ENCODE results near the gene LGALS9.

Gene LGALS9

DNA sequence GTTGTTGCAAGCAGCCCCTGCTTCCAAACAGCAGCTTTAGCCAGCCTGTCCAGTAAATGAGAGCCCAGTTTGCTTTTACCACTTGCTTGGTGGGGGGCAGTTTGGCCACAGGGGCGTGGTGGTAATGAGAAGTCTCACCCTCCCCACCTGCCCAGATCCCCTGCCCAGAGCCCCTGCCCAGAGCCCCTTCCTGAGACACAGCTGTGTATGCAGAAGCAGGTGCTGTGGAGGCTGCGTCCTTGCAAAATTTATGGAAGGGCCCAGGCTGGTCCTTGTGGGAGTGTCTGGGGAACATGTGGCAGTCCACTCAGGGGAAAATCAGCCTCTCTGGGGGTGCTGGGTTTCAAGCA, 27.6 kb upstream of the LGALS9 start:
- Histone ChIP-seq H3K4me2 (ENCODE audit: low read length) (no peak overlapping the region), H3K9ac (ENCODE audit: low read length) (no peak overlapping the region), H3K27me3 (ENCODE audit: low read depth, low read length) (peaks cover 7% of the 10 kb centered on the region; the same call in 1 of the 2 replicates), H3K36me3 (replicated peaks; ENCODE audit: low read depth, low read length) (no peaks in the 10 kb centered on the region), H3K9me3 (ENCODE audit: insufficient read depth, low read length) (no peaks in the 10 kb centered on the region), H4K20me1 (ENCODE audit: insufficient read depth, low read length) (no peaks in the 10 kb centered on the region; the same call in 1 of the 2 replicates), H3K27ac (ENCODE audit: low read length) (no peak overlapping the region), H3K79me2 (ENCODE audit: low read length) (no peaks in the 10 kb centered on the region), H3K4me3 (ENCODE audit: low read length) (no peak overlapping the region), H2AFZ (ENCODE audit: low read depth, low read length) (no peak overlapping the region), H3K4me1 (ENCODE audit: low read length) (no peaks in the 10 kb centered on the region)
- TF ChIP-seq, protein P1, sequence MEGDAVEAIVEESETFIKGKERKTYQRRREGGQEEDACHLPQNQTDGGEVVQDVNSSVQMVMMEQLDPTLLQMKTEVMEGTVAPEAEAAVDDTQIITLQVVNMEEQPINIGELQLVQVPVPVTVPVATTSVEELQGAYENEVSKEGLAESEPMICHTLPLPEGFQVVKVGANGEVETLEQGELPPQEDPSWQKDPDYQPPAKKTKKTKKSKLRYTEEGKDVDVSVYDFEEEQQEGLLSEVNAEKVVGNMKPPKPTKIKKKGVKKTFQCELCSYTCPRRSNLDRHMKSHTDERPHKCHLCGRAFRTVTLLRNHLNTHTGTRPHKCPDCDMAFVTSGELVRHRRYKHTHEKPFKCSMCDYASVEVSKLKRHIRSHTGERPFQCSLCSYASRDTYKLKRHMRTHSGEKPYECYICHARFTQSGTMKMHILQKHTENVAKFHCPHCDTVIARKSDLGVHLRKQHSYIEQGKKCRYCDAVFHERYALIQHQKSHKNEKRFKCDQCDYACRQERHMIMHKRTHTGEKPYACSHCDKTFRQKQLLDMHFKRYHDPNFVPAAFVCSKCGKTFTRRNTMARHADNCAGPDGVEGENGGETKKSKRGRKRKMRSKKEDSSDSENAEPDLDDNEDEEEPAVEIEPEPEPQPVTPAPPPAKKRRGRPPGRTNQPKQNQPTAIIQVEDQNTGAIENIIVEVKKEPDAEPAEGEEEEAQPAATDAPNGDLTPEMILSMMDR (IDR thresholded peaks at IDR 0.05; ENCODE audit: low read depth, low read length), result no peak
- TF ChIP-seq EZH2phosphoT487 (IDR thresholded peaks at IDR 0.05; ENCODE audit: low read depth), result no peak

DNA sequence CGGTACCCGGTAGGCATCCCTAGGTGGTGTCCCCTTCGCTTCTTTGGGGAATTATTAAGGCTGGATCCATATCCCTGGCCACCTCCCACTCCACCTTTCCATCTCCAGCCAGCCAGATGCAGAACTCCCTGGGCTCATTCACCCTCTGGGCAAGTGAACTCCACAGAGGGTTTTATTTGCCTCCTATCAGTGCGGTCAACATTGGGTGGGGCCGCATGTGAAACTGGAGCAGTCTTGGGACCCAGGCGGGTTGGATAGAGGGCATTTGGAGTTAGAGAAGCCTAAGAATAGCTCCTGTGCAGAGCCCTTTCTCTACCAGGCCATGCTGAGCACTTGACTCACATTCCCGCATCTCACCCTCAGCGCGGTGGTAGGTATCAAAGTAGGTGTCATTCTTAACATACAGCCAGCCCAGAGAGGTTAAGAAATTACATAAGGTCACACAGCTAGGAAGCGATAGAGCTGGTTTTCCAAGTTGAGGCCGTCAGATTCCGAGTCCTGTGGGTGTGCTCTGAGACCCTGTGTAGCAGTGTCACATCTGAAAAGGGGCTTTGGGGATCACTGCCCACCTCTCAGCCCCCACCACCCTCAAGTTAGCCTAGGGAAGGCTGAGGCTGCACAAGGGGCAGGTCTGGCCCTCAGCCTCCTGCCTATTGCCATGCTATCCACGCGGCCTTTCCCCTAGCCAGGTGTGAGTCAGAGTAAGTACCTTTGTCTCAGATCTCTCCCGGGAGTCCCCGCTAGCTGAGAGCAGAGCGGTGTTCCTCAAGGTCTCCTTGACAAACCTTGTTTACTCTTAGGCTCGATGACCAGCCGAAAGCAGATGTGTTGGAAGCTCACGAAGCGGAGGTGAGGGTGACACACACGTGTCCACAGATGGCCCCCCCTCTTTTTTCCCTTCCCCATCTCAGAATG, 26.9 kb upstream of the LGALS9 start:
- Histone ChIP-seq H3K4me2 (ENCODE audit: low read length) (no peak overlapping the region), H3K36me3 (replicated peaks; ENCODE audit: low read depth, low read length) (no peaks in the 10 kb centered on the region)

DNA sequence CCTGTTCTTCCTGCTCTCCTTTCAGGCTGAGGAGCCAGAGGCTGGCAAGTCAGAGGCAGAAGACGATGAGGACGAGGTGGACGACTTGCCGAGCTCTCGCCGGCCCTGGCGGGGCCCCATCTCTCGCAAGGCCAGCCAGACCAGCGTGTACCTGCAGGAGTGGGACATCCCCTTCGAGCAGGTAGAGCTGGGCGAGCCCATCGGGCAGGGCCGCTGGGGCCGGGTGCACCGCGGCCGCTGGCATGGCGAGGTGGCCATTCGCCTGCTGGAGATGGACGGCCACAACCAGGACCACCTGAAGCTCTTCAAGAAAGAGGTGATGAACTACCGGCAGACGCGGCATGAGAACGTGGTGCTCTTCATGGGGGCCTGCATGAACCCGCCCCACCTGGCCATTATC, 25.6 kb upstream of the LGALS9 start:
- no peak for TF ChIP-seq EZH2phosphoT487 (IDR thresholded peaks at IDR 0.05; ENCODE audit: low read depth)
- TF ChIP-seq, protein P1 (IDR thresholded peaks at IDR 0.05; ENCODE audit: low read depth, low read length), result no peak
- Histone ChIP-seq H3K4me1 (ENCODE audit: low read length) (no peaks in the 10 kb centered on the region), H3K9me3 (ENCODE audit: insufficient read depth, low read length) (no peaks in the 10 kb centered on the region), H3K36me3 (replicated peaks; ENCODE audit: low read depth, low read length) (no peaks in the 10 kb centered on the region), H2AFZ (ENCODE audit: low read depth, low read length) (no peak overlapping the region), H3K4me2 (ENCODE audit: low read length) (no peak overlapping the region), H3K4me3 (ENCODE audit: low read length) (no peak overlapping the region), H3K79me2 (ENCODE audit: low read length) (no peaks in the 10 kb centered on the region), H3K27me3 (ENCODE audit: low read depth, low read length) (peaks cover 7% of the 10 kb centered on the region; the same call in 1 of the 2 replicates), H4K20me1 (ENCODE audit: insufficient read depth, low read length) (no peaks in the 10 kb centered on the region; the same call in 1 of the 2 replicates), H3K27ac (ENCODE audit: low read length) (no peak overlapping the region), H3K9ac (ENCODE audit: low read length) (no peak overlapping the region)

More for the DNA sequence above, 26.9 kb upstream of the LGALS9 start:
- Histone ChIP-seq H3K27me3 (ENCODE audit: low read depth, low read length) (peaks cover 7% of the 10 kb centered on the region; the same call in 1 of the 2 replicates), H3K4me1 (ENCODE audit: low read length) (no peaks in the 10 kb centered on the region), H4K20me1 (ENCODE audit: insufficient read depth, low read length) (no peaks in the 10 kb centered on the region; the same call in 1 of the 2 replicates), H3K4me3 (ENCODE audit: low read length) (no peak overlapping the region), H3K27ac (ENCODE audit: low read length) (no peak overlapping the region), H3K79me2 (ENCODE audit: low read length) (no peaks in the 10 kb centered on the region), H2AFZ (ENCODE audit: low read depth, low read length) (no peak overlapping the region), H3K9me3 (ENCODE audit: insufficient read depth, low read length) (no peaks in the 10 kb centered on the region), H3K9ac (ENCODE audit: low read length) (no peak overlapping the region)
- TF ChIP-seq, protein P1 (IDR thresholded peaks at IDR 0.05; ENCODE audit: low read depth, low read length), result no peak
- no peak for TF ChIP-seq EZH2phosphoT487 (IDR thresholded peaks at IDR 0.05; ENCODE audit: low read depth)

DNA sequence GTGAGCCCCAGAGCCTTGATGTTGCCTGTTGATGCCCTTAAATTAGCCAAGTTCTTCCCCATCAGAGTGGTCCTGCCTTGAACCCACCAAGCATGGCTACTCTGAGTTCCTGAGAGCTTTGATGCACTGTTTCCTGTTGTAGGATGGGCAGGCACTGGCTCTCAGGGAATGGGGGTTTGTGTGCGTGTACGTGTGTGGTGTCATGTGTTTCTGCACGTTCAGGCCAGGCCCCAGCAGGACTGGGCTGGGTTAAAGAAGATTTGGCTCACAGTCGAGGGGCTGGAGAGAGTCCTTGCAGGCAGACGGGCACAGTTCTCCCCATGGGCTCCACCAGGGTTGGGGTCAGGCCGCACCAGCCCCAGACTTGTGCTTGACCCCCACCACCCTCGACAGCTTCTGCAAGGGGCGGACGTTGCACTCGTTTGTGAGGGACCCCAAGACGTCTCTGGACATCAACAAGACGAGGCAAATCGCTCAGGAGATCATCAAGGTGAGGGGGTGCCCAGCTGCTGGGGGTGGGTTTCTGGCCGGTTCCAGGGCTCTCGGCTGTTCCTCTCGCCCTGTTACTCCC, 23.4 kb upstream of the LGALS9 start:
- H3K9me3 ChIP-seq (ENCODE audit: insufficient read depth, low read length), result no peaks in the 10 kb centered on the region
- no peak overlapping the region for H2AFZ ChIP-seq (ENCODE audit: low read depth, low read length)
- no peaks in the 10 kb centered on the region for H3K4me1 ChIP-seq (ENCODE audit: low read length)
- no peak for TF ChIP-seq EZH2phosphoT487 (IDR thresholded peaks at IDR 0.05; ENCODE audit: low read depth)
- TF ChIP-seq, protein P1 (IDR thresholded peaks at IDR 0.05; ENCODE audit: low read depth, low read length), result no peak
- no peaks in the 10 kb centered on the region for H3K79me2 ChIP-seq (ENCODE audit: low read length)
- no peak overlapping the region for H3K4me3 ChIP-seq (ENCODE audit: low read length)
- H3K4me2 ChIP-seq (ENCODE audit: low read length), result no peak overlapping the region
- peaks cover 2% of the 10 kb centered on the region; the same call in 1 of the 2 replicates for H3K27me3 ChIP-seq (ENCODE audit: low read depth, low read length)
- H3K36me3 ChIP-seq (replicated peaks; ENCODE audit: low read depth, low read length), result no peaks in the 10 kb centered on the region
- H3K9ac ChIP-seq (ENCODE audit: low read length), result no peak overlapping the region
- H3K27ac ChIP-seq (ENCODE audit: low read length), result no peak overlapping the region
- no peaks in the 10 kb centered on the region for H4K20me1 ChIP-seq (ENCODE audit: insufficient read depth, low read length)
